Peyer's patch (tissue), 4 donors: ENCODE results near the gene TSLP.

Source experiments
- POLR2A ChIP-seq, 2 donors: fragments of 450-650 bp; IDR thresholded peaks; one replicate each; pipeline ENCODE4 v1.5.1; 2017; ENCODE audit warnings: antibody characterized with exemption in 2 of 2, mild to moderate bottlenecking in 2 of 2, moderate library complexity in 2 of 2
- TF ChIP-seq, protein P1 (sequence below), 6 experiments: fragments of 450-650 bp in 4 of 6; fragments of 200-600 bp in 2 of 6; sonication (generic) in 1 of 6; IDR thresholded peaks; one replicate each; pipeline ENCODE4 v1.5.1; 2017 to 2019; ENCODE audit warnings: antibody characterized with exemption in 6 of 6, mild to moderate bottlenecking in 3 of 6, moderate library complexity in 1 of 6

DNA sequence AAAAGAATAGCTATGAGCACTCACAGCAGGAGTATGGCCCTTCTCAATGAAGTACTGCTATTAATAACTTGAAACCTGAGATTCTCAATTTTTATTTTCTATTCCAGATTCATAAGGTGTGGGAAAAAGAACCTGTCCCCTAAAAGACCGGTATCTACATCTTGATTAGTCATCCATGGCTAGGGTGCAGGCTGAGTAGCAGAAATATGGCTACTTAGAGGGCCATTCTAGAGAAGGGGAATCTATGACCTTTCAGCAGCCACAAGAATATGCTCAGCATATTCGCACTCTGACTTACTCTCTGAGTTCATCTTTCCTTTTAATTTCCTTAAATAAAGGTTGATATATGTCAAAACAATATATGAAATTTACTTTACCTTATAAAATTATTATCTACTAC lies 48.3 kb downstream of the TSLP start:
- TF ChIP-seq POLR2A (IDR thresholded peaks at IDR 0.05), result no peak
- TF ChIP-seq, protein P1, sequence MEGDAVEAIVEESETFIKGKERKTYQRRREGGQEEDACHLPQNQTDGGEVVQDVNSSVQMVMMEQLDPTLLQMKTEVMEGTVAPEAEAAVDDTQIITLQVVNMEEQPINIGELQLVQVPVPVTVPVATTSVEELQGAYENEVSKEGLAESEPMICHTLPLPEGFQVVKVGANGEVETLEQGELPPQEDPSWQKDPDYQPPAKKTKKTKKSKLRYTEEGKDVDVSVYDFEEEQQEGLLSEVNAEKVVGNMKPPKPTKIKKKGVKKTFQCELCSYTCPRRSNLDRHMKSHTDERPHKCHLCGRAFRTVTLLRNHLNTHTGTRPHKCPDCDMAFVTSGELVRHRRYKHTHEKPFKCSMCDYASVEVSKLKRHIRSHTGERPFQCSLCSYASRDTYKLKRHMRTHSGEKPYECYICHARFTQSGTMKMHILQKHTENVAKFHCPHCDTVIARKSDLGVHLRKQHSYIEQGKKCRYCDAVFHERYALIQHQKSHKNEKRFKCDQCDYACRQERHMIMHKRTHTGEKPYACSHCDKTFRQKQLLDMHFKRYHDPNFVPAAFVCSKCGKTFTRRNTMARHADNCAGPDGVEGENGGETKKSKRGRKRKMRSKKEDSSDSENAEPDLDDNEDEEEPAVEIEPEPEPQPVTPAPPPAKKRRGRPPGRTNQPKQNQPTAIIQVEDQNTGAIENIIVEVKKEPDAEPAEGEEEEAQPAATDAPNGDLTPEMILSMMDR (IDR thresholded peaks at IDR 0.05), result no peak
